T-helper 17 cell (primary cell): ENCODE measurements around the gene DNAJB6. TPM values are rescaled to one million over a fixed set of nuclear protein-coding genes. Genes with fewer than 3 reads are reported as not detected.

Source experiments
- ATAC-seq: fragments of 150-1000 bp; cut with Tn5 transposase; 2 replicates; pipeline ENCODE4 v1.10.0; 2021; ENCODE audit warnings: mild to moderate bottlenecking, moderate library complexity
- DNase-seq, 3 donors: peaks; one replicate each; pipeline versions ENCODE4 v3.0.0 to v3.0.0-alpha.2; 2020 to 2021
- H3K9me3 ChIP-seq: one replicate; pipeline ENCODE4 v1.7.0; 2013; ENCODE audit warnings: low read length, mild to moderate bottlenecking; ENCODE audit not compliant: control insufficient read depth, poor library complexity, severe bottlenecking
- H3K27ac Mint-ChIP-seq: one replicate; pipeline ENCODE4 v1.8.0; 2022; ENCODE audit warnings: mild to moderate bottlenecking, moderate library complexity, mixed read lengths
- H3K27me3 Mint-ChIP-seq: one replicate; pipeline ENCODE4 v1.8.0; 2022; ENCODE audit warnings: mixed read lengths
- H3K36me3 Mint-ChIP-seq: one replicate; pipeline ENCODE4 v1.8.0; 2022; ENCODE audit warnings: low read depth, mixed read lengths
- H3K4me1 Mint-ChIP-seq: one replicate; pipeline ENCODE4 v1.8.0; 2022; ENCODE audit warnings: mild to moderate bottlenecking, mixed read lengths
- H3K4me3 Mint-ChIP-seq: one replicate; pipeline ENCODE4 v1.8.0; 2022; ENCODE audit warnings: mild to moderate bottlenecking, moderate library complexity, mixed read lengths
- total RNA-seq, 4 donors: library from RNA in 2 of 4; stranded (reverse) in 2 of 4; gene quantifications; one replicate each; pipeline ENCODE4 v1.2.3 and lab custom pipeline; 2022 to 2026

DNAJB6 gene
- total RNA-seq, 2 donors from 2014 or later = 266 to 278 TPM

DNA sequence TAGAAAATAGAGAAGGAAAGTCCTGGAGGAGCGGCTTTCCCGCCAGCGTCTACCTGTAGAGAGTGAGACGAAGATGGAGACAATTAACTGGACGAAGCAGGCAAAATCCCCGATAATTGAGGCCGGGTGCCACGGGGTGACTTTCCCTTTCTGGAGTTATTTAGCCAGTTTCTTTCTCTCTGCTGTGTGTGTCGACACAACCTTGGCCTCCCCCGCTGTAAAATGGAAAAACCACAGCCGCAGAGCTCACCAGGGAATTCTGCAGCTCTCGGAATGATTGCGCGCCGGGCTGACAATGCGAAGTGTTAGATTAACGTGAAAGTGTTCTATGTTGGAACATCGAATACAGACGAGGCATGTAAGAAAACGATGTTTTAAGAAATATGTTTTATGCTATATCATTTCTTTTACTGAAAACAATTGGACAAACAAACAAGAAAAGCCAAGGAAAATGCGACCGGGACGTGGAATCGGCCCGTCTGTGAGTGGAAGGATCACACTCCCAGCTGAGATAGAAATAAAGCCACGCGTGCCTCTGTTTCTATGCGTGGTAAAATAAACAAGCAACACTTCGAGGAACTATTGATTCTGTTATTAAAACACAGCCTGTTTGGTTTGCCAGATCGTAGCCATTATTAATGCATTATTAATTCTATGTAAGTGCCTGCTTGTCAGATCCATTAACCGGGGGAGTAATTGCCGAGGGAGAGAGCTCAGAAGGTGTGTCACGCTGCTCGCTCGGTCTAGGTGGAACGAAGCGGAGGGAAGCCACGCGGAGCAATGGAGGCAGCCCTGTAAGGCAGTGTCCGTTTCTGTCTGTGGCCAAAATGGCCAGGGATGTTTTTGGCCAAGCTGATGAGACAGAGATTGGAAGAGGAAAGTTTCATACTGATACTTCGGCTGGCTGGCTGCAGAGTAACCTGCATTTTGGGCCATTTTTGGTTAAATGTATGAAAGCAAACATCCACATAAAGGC, 129.4 kb downstream of the DNAJB6 start:
- no peak for ATAC-seq
- DNase-seq = no peak
- no peaks in the 10 kb centered on the region for H3K27me3 Mint-ChIP-seq
- H3K36me3 Mint-ChIP-seq = peaks cover under 1% of the 10 kb centered on the region
- H3K4me3 Mint-ChIP-seq = no peak overlapping the region
- H3K27ac Mint-ChIP-seq = no peak overlapping the region
- H3K4me1 Mint-ChIP-seq = peaks cover 13% of the 10 kb centered on the region
- H3K9me3 ChIP-seq = no peaks in the 10 kb centered on the region

- Mint-ChIP-seq H3K27ac (no peak overlapping the region), H3K27me3 (no peaks in the 10 kb centered on the region), H3K4me1 (peaks cover 15% of the 10 kb centered on the region), H3K36me3 (no peaks in the 10 kb centered on the region), H3K4me3 (no peak overlapping the region)
- ATAC-seq (no peak), DNase-seq (no peak)
- no peaks in the 10 kb centered on the region for H3K9me3 ChIP-seq
Observed at GRCh38 chr7:157466867-157467261, 130.1 kb downstream of the DNAJB6 start.

Other genes starting within 250 kb of the DNAJB6 start
- 10 to 100 TPM; 48.0 to 51.7 TPM for gene UBE3C, start 198.1 kb upstream of the DNAJB6 start, total RNA-seq